ENCODE results near the gene DAGLA.
"Not testable (repeated sequence)": the region's sequence is repeated elsewhere in the genome, so short reads cannot be mapped to it uniquely, and the experiment has no call there.

Gene DAGLA

GRCh38 chr11:61666684-61667297, 13.4 kb upstream of the DAGLA start:
- no peak for DNase-seq (ENCODE audit: low read depth, low spot score)

DNA sequence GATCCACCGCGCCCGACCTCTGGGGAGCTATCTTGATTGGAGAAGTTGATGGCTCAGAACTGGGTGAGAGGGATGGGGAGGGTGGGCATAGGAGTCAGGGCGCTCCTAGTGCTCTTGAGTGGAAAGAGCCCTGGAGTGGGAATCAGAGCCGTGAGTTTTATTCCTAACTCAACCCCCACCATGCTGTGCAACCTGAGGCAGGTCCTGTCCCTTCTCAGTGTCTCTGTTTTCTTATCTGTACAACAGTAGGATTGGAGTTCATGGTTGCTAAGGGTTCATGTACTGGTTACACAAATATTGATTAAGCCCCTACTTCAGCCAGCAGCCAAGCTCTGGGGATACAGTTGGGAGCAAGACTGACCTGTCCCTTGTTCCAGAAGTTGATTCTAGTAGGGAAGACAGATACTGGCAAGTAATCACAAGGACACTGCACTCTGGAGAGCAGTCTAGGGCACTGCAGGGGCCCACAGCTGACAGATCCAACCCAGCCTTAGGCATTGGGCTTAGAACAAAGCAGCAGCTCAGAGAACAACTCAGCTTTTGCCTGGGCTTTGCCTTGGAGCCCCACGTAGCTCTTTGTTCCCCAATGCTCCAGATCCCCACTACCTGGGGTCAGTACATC, 12.4 kb upstream of the DAGLA start:
- no peak for DNase-seq (ENCODE audit: low read depth, low spot score)

DNA sequence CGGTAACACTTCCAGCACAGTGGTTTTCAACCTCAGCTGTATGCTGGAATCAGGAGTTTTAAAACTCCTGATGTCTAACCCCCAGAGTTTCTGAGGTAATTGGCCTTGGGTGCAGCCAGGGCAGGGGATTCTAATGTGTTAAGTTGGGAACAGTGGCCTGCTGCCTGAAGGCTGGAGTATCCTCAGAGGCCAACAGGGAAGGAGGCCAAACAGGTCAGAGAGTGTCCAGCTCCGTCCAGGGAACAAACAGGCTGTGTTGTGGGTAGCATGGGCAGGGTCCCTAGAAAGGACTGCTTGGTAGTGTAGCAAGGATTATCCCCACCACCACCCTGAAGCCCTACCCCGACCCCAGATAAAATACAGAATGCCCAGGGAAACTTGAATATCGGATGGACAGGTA, 10.8 kb upstream of the DAGLA start:
- no peak for DNase-seq (ENCODE audit: low read depth, low spot score)

DNA sequence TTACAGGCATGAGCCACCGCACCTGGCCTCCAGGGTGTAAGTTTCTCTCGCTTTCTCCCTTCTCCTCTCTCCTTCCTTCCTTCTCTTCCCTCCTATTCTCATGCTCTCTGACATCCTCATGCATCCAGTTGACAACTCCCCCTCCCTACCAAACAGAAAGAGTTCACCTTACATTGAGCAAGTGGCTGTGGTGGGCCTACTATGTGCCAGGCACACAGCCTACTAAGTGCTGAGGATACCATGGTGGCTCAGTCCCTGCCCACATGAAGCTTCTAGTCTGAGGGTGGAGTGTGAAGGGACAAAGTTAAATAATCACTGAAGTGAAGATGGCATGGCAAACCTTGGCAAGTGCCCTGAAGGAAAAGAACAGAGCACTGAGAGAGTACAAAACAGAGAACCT, 9.6 kb upstream of the DAGLA start:
- no peak for DNase-seq (ENCODE audit: low read depth, low spot score)

DNA sequence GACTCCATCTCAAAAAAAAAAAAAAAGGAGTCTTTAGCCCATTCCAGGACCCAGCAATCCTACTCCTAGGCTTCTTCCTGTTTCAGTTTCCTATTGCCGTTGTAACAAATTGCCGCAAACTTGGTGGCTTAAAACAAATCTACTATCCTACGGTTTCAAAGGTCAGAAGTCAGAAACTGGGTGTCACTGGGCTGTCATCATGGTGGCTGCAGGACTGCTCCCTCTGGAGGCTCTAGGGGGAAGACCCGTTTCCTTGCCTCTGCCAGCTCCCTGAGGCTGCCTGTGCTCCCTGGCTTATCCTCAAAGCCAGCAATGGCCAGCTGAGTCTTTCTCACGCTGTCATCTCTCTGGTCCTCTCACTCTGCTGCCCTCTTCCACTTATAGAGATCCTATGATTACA, 8.7 kb upstream of the DAGLA start:
- no peak for DNase-seq (ENCODE audit: low read depth, low spot score)

- DNase-seq (ENCODE audit: low read depth, low spot score): not testable (repeated sequence)
These were observed 6.2 kb upstream of the DAGLA start for GRCh38 chr11:61673946-61674467.

- DNase-seq (ENCODE audit: low read depth, low spot score): no peak
These were observed 4.4 kb upstream of the DAGLA start for GRCh38 chr11:61675826-61676225.

- no peak for DNase-seq (ENCODE audit: low read depth, low spot score)
These were observed 895 bp upstream of the DAGLA start for GRCh38 chr11:61679296-61679695.

- DNase-seq (ENCODE audit: low read depth, low spot score): no peak
These were observed 531 bp downstream of the DAGLA start for GRCh38 chr11:61680622-61681221.

GRCh38 chr11:61682093-61682732, 2.0 kb downstream of the DAGLA start:
- no peak for DNase-seq (ENCODE audit: low read depth, low spot score)

GRCh38 chr11:61682906-61683675, 2.9 kb downstream of the DAGLA start:
- DNase-seq (ENCODE audit: low read depth, low spot score): no peak

GRCh38 chr11:61683961-61684869, 4.0 kb downstream of the DAGLA start:
- DNase-seq (ENCODE audit: low read depth, low spot score): peak; percentile 32

GRCh38 chr11:61684870-61685616, 4.9 kb downstream of the DAGLA start:
- no peak for DNase-seq (ENCODE audit: low read depth, low spot score)

GRCh38 chr11:61685617-61685967, 5.4 kb downstream of the DAGLA start:
- no peak for DNase-seq (ENCODE audit: low read depth, low spot score)

DNA sequence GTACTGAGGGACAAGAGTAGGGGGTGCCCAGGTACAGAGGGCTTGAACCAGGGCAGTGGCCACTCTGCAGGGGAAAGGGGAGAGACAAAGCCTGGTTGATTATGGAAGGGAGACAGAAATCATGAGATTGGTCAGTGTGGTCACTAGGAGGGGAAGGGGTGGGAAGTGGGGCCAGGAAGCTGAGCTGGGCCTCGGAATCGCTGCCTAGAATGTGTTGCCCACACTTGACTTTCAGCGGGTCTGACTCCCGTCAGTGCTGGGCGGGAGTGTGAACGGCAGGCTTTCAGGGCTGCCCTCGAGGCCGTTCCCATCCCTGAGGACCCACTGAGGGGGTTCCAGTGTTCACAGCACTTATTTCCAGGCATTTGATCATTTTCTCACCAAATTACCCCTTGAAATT, 5.9 kb downstream of the DAGLA start:
- DNase-seq (ENCODE audit: low read depth, low spot score): no peak

DNA sequence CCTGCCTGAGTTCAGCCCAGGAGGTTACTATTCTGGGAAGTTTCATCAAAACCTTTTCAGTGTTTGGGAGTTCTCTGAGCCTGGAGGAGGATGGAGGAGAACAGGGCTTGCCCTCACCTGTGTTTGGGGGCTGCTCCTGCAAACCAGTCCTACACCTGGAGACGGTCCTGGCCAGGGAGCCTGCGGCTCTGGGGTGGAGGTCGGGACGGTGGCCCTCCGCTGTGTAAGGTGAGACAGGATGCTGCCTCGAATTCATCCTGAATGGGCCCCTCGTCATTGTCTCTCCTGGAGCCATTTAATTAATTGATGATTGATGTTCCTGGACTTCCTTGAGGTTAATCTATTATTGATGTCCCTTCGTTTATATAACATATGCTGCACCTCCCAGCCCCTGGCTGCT, 6.3 kb downstream of the DAGLA start:
- no peak for DNase-seq (ENCODE audit: low read depth, low spot score)

GRCh38 chr11:61687420-61687819, 7.2 kb downstream of the DAGLA start:
- no peak for DNase-seq (ENCODE audit: low read depth, low spot score)

- DNase-seq (ENCODE audit: low read depth, low spot score): peak; percentile 35
These were observed 8.4 kb downstream of the DAGLA start for GRCh38 chr11:61688365-61689163.

- no peak for DNase-seq (ENCODE audit: low read depth, low spot score)
These were observed 8.9 kb downstream of the DAGLA start for GRCh38 chr11:61689164-61689496.

Data from astrocyte of the hippocampus (primary cell).